Measurements from ENCODE around the gene FER. TPM values are rescaled to one million over a fixed set of nuclear protein-coding genes. Genes with fewer than 3 reads are reported as not detected.

FER gene
- polyA plus RNA-seq, 3 donors, result 2.4 to 14.7 (median 6.2) TPM

DNA sequence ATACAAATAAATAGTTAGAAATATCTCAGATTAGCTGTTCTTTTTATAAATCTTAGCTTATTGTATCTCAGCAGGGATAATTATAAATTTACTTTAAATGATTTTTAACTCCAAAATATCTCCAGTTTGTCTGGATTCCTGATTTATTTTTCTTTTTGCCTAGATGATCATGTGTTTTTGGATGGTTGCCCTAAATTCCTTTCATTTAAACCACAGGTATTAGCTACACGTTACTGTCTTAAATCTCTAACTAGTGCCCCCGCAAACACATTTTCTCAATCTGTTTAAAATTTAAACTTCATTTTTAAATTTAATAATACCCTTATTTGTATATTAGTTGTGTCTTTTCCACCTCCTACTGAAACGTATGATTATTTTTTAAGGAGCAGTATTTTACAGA, 5.6 kb downstream of the FER start:
- Histone ChIP-seq H3K27me3 (ENCODE audit: control insufficient read depth in 2 of 2, insufficient read depth in 2 of 2, low read length in 2 of 2) (no peaks in the 10 kb centered on the region), H3K27ac (ENCODE audit: low read depth in 1 of 2, low read length in 2 of 2) (no peak overlapping the region), H3K36me3 (replicated peaks in 1 of 2; ENCODE audit: control insufficient read depth in 1 of 2, insufficient read depth in 2 of 2, low read length in 2 of 2) (no peaks in the 10 kb centered on the region), H3K4me1 (ENCODE audit: control insufficient read depth in 1 of 2, insufficient read depth in 2 of 2, low read length in 2 of 2) (peaks cover 5 to 17% of the 10 kb centered on the region in 2 donors), H3K4me2 (replicated peaks; ENCODE audit: extremely low read depth, low read length, poor library complexity, severe bottlenecking) (no peak overlapping the region), H3K9ac (ENCODE audit: insufficient read depth, low read length, poor library complexity, severe bottlenecking) (no peak overlapping the region), H2AFZ (ENCODE audit: insufficient read depth, low read depth, low read length, poor library complexity, severe bottlenecking) (no peak overlapping the region), H4K20me1 (ENCODE audit: insufficient read depth, low read length) (no peaks in the 10 kb centered on the region), H3K4me3 (replicated peaks in 1 of 3; ENCODE audit: low read depth in 2 of 3, low read length in 3 of 3) (no peak overlapping the region), H3K9me3 (replicated peaks in 1 of 2; ENCODE audit: control insufficient read depth in 1 of 2, insufficient read depth in 1 of 2, low read length in 2 of 2) (no peaks in the 10 kb centered on the region), H3K79me2 (ENCODE audit: insufficient read depth, low read length) (peaks cover 13% of the 10 kb centered on the region)
- intact Hi-C loops (cut with micrococcal nuclease), result no loop called here
- H3K9me3 Mint-ChIP-seq, result no peaks in the 10 kb centered on the region
- H3K4me1 Mint-ChIP-seq, result peaks cover 25% of the 10 kb centered on the region
- no peak overlapping the region for H3K27ac Mint-ChIP-seq
- H3K4me3 Mint-ChIP-seq, result no peak overlapping the region
- TF ChIP-seq, protein P1, sequence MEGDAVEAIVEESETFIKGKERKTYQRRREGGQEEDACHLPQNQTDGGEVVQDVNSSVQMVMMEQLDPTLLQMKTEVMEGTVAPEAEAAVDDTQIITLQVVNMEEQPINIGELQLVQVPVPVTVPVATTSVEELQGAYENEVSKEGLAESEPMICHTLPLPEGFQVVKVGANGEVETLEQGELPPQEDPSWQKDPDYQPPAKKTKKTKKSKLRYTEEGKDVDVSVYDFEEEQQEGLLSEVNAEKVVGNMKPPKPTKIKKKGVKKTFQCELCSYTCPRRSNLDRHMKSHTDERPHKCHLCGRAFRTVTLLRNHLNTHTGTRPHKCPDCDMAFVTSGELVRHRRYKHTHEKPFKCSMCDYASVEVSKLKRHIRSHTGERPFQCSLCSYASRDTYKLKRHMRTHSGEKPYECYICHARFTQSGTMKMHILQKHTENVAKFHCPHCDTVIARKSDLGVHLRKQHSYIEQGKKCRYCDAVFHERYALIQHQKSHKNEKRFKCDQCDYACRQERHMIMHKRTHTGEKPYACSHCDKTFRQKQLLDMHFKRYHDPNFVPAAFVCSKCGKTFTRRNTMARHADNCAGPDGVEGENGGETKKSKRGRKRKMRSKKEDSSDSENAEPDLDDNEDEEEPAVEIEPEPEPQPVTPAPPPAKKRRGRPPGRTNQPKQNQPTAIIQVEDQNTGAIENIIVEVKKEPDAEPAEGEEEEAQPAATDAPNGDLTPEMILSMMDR (IDR thresholded peaks at IDR 0.05), result no peak
- peaks cover 3% of the 10 kb centered on the region in 3 donors for H3K27me3 Mint-ChIP-seq (ENCODE audit: low read depth in 3 of 3)
- H3K36me3 Mint-ChIP-seq, result no peaks in the 10 kb centered on the region
- no peak for DNase-seq
- WGBS (ENCODE audit: insufficient coverage), result no CpG with 5 or more reads among the region's 3 CpGs

- Histone ChIP-seq H3K9ac (ENCODE audit: insufficient read depth, low read length, poor library complexity, severe bottlenecking) (no peak overlapping the region), H3K36me3 (replicated peaks in 1 of 2; ENCODE audit: control insufficient read depth in 1 of 2, insufficient read depth in 2 of 2, low read length in 2 of 2) (no peaks in the 10 kb centered on the region), H3K9me3 (replicated peaks in 1 of 2; ENCODE audit: control insufficient read depth in 1 of 2, insufficient read depth in 1 of 2, low read length in 2 of 2) (no peaks in the 10 kb centered on the region), H3K79me2 (ENCODE audit: insufficient read depth, low read length) (peaks cover 13% of the 10 kb centered on the region), H3K27me3 (ENCODE audit: control insufficient read depth in 2 of 2, insufficient read depth in 2 of 2, low read length in 2 of 2) (no peaks in the 10 kb centered on the region), H3K27ac (ENCODE audit: low read depth in 1 of 2, low read length in 2 of 2) (no peak overlapping the region), H3K4me1 (ENCODE audit: control insufficient read depth in 1 of 2, insufficient read depth in 2 of 2, low read length in 2 of 2) (peaks cover 5 to 16% of the 10 kb centered on the region in 2 donors), H3K4me2 (replicated peaks; ENCODE audit: extremely low read depth, low read length, poor library complexity, severe bottlenecking) (no peak overlapping the region), H4K20me1 (ENCODE audit: insufficient read depth, low read length) (no peaks in the 10 kb centered on the region), H2AFZ (ENCODE audit: insufficient read depth, low read depth, low read length, poor library complexity, severe bottlenecking) (no peak overlapping the region), H3K4me3 (replicated peaks in 1 of 3; ENCODE audit: low read depth in 2 of 3, low read length in 3 of 3) (no peak overlapping the region)
- TF ChIP-seq, protein P1 (IDR thresholded peaks at IDR 0.05), result no peak
- Mint-ChIP-seq H3K4me3 (no peak overlapping the region), H3K4me1 (peaks cover 25% of the 10 kb centered on the region), H3K27ac (no peak overlapping the region), H3K27me3 (ENCODE audit: low read depth in 3 of 3) (peaks cover 3% of the 10 kb centered on the region in 3 donors), H3K9me3 (no peaks in the 10 kb centered on the region), H3K36me3 (peaks cover 0 to 3% of the 10 kb centered on the region in 2 donors)
- no peak for DNase-seq
- whole genome bisulfite sequencing (ENCODE audit: insufficient coverage), result 100% methylated on average over 2 of the region's 6 CpGs
- intact Hi-C loops (cut with micrococcal nuclease), result no loop called here
These were observed 6.2 kb downstream of the FER start for GRCh38 chr5:108753877-108754276.

Measured in CD14-positive monocyte (primary cell).